Measurements from ENCODE around the gene PLCB2. TPM values are rescaled to one million over a fixed set of nuclear protein-coding genes. Genes with fewer than 3 reads are reported as not detected.

PLCB2 gene
- total RNA-seq, 1 experiment from 2014 or later = 7.4 TPM

DNA sequence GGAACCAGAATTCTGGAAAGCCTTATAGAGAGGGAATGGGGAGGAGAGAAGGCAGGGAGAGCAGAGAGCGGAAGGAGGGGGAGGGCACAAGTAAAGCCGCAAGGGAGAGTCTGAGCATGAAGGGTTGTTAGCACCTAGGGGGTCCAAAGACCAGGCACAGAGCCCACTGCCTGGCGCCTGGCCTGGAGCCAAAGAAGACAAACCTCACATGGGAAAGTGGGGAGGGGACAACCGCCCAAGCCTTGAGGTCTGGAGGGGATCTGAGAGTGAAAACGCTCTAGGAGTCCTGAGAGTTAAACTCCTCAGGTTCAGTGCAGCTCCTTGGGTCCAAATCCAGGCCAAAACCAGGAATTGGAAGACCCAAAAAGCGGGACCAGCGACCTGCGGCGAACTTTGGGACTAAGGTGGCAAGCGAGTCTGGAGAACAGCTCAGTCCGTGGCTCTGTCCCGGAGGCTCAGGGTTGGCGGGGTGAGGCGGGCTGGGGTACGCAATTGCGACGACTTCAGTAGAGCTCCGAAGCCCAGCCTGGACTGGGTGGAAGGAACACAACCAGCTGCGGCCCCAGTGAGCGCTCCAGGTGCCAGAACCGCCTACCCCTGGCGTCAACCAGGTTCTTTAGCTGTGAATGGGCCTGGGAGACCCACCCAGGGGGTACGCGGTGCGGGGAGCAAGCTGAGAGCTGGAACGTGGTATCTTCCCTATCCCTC is 14.9 kb upstream of the PLCB2 start:
- Histone ChIP-seq H4K91ac (ENCODE audit: insufficient read length, low read depth, low read length) (no peak overlapping the region), H3K23me2 (ENCODE audit: insufficient read length, low read depth, low read length, poor library complexity, severe bottlenecking) (peaks cover 10% of the 10 kb centered on the region), H3K9ac (ENCODE audit: extremely low read depth, insufficient read length, low read length) (no peak overlapping the region), H2BK15ac (ENCODE audit: low read depth, low read length) (no peak overlapping the region), H2BK20ac (ENCODE audit: low read depth, low read length, poor library complexity, severe bottlenecking) (no peak overlapping the region), H3K4me2 (ENCODE audit: insufficient read depth, insufficient read length, low read length) (peak overlapping the region; percentile 48), H3K56ac (ENCODE audit: insufficient read length, low read depth, low read length) (no peak overlapping the region), H3K4ac (ENCODE audit: low read depth, low read length) (no peak overlapping the region), H3K9me3 (ENCODE audit: control insufficient read depth, low read depth, low read length) (no peaks in the 10 kb centered on the region), H3K4me1 (ENCODE audit: insufficient read depth, low read length) (peaks cover 17% of the 10 kb centered on the region; the same call in 1 of the 2 replicates), H3K14ac (ENCODE audit: insufficient read depth, low read length) (no peak overlapping the region; the same call in 1 of the 2 replicates), H3K27ac (ENCODE audit: insufficient read length, low read depth, low read length) (no peak overlapping the region), H3T11ph (ENCODE audit: low read length) (no peak overlapping the region), H2BK5ac (ENCODE audit: insufficient read length, low read length) (no peak overlapping the region), H2AFZ (ENCODE audit: low read length) (no peak overlapping the region), H4K8ac (replicated peaks; ENCODE audit: insufficient read length, low read depth, low read length) (no peak overlapping the region), H4K5ac (ENCODE audit: insufficient read length, low read depth, low read length) (no peak overlapping the region), H3K79me2 (ENCODE audit: insufficient read depth, low read length) (no peaks in the 10 kb centered on the region), H2BK12ac (ENCODE audit: insufficient read length, low read depth, low read length) (no peak overlapping the region), H2AK5ac (ENCODE audit: insufficient read length, low read length) (no peak overlapping the region), H3K18ac (ENCODE audit: insufficient read length, low read depth, low read length) (no peak overlapping the region), H3K79me1 (ENCODE audit: insufficient read depth, low read depth, low read length, poor library complexity, severe bottlenecking) (no peaks in the 10 kb centered on the region), H3K23ac (ENCODE audit: insufficient read length, low read depth, low read length) (no peak overlapping the region), H2BK120ac (ENCODE audit: low read depth, low read length, poor library complexity, severe bottlenecking) (no peak overlapping the region), H3K27me3 (ENCODE audit: insufficient read depth, low read length) (no peaks in the 10 kb centered on the region; the same call in 1 of the 2 replicates), H4K20me1 (ENCODE audit: control insufficient read depth, insufficient read depth, insufficient read length) (no peaks in the 10 kb centered on the region)
- Mint-ChIP-seq H3K4me3 (peak overlapping the region; percentile 50 to 82), H3K4me1 (peaks cover 46 to 51% of the 10 kb centered on the region in 2 experiments), H3K27ac (no peak overlapping the region), H3K9me3 (peaks cover 0 to 6% of the 10 kb centered on the region in 2 experiments; a peak in 1 of 5 replicates), H3K36me3 (ENCODE audit: insufficient read depth in 1 of 3, low read depth in 3 of 3) (peaks cover 0 to 9% (median 6%) of the 10 kb centered on the region in 3 experiments; a peak in 4 of 7 replicates), H3K27me3 (ENCODE audit: low read depth) (peaks cover 40% of the 10 kb centered on the region)
- TF ChIP-seq, protein P1, sequence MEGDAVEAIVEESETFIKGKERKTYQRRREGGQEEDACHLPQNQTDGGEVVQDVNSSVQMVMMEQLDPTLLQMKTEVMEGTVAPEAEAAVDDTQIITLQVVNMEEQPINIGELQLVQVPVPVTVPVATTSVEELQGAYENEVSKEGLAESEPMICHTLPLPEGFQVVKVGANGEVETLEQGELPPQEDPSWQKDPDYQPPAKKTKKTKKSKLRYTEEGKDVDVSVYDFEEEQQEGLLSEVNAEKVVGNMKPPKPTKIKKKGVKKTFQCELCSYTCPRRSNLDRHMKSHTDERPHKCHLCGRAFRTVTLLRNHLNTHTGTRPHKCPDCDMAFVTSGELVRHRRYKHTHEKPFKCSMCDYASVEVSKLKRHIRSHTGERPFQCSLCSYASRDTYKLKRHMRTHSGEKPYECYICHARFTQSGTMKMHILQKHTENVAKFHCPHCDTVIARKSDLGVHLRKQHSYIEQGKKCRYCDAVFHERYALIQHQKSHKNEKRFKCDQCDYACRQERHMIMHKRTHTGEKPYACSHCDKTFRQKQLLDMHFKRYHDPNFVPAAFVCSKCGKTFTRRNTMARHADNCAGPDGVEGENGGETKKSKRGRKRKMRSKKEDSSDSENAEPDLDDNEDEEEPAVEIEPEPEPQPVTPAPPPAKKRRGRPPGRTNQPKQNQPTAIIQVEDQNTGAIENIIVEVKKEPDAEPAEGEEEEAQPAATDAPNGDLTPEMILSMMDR (conservative IDR thresholded peaks at IDR 0.05) = no peak
- WGBS (ENCODE audit: extremely low coverage, insufficient read length, low lambda C conversion rate) = no CpG with 5 or more reads among the region's 26 CpGs
- no peak for DNase-seq

Measured in H9 (cell line).